Upper lobe of right lung (tissue), 1 donor: ENCODE measurements around the gene MAPKAPK2. TPM values are rescaled to one million over a fixed set of nuclear protein-coding genes. Genes with fewer than 3 reads are reported as not detected.

Experiments
- ATAC-seq: fragments of 200-7000 bp; cut with Tn5 transposase; one replicate; pipeline ENCODE4 v1.9.1; 2020; ENCODE audit warnings: mild to moderate bottlenecking, moderate library complexity
- DNase-seq: peaks from one replicate; pipeline ENCODE4 v3.0.0-alpha.2; 2020
- H3K27ac ChIP-seq: fragments of 200-600 bp; one replicate; pipeline ENCODE4 v1.8.0; 2022
- H3K27me3 ChIP-seq: fragments of 200-600 bp; one replicate; pipeline ENCODE4 v1.8.0; 2022; ENCODE audit warnings: mild to moderate bottlenecking
- H3K36me3 ChIP-seq: fragments of 200-600 bp; one replicate; pipeline ENCODE4 v1.8.0; 2022
- H3K4me1 ChIP-seq: fragments of 200-600 bp; one replicate; pipeline ENCODE4 v1.8.0; 2022
- H3K4me3 ChIP-seq: fragments of 200-600 bp; one replicate; pipeline ENCODE4 v1.8.0; 2022; ENCODE audit warnings: mild to moderate bottlenecking
- H3K9me3 ChIP-seq: fragments of 200-600 bp; one replicate; pipeline ENCODE4 v1.8.0; 2022
- CTCF ChIP-seq: fragments of 200-600 bp; IDR thresholded peaks from one replicate; pipeline ENCODE4 v1.8.0; 2022; ENCODE audit warnings: antibody characterized with exemption
- intact Hi-C: fragments of 100-400 bp; cut with DNase I; formaldehyde crosslinking; loops from one replicate; pipeline ENCODE4 v1.11.0; 2022
- total RNA-seq: library from RNA; stranded (reverse); fragmentation: NEBNext Ultra II Directional; extraction: Animal tissue kit (Norgen Biotek cat#: 25700); gene quantifications from one replicate; pipeline ENCODE4 v1.2.1, GENCODE V29; 2021
- donor health status: DM: no; HTN: yes; CAD: no; lungs with severe emphysema.

Gene MAPKAPK2
- total RNA-seq, 1 donor from 2014 or later, result 92.3 TPM

- intact Hi-C loops, result no loop called here
- Histone ChIP-seq H3K27ac (no peak overlapping the region), H3K36me3 (no peaks in the 10 kb centered on the region), H3K27me3 (no peaks in the 10 kb centered on the region), H3K4me1 (peaks cover 76% of the 10 kb centered on the region), H3K9me3 (no peaks in the 10 kb centered on the region), H3K4me3 (no peak overlapping the region)
- TF ChIP-seq CTCF, result no peak
- DNase-seq, result no peak
- no peak for ATAC-seq
Measured at GRCh38 chr1:206709772-206710459, 25.2 kb downstream of the MAPKAPK2 start.

DNA sequence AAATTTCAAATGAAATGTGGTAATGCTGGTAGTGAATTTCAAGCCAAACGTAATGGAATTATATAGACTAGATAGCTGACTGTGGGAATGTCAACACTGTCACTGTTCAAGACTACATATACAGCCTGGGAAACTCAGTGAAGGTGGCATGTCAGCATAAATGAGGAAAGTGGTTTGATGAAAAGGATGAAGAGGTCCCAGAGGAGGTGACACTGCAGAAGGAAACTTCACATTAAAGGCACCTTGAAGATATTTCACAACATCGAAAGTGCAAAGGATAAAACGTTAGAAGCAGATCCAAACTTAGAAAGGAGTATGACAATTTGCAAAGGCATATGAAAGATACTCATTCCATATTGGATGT is 25.7 kb downstream of the MAPKAPK2 start:
- no peak overlapping the region for H3K27ac ChIP-seq
- no peaks in the 10 kb centered on the region for H3K27me3 ChIP-seq
- intact Hi-C loops, result no loop called here
- peaks cover 76% of the 10 kb centered on the region for H3K4me1 ChIP-seq
- H3K9me3 ChIP-seq, result no peaks in the 10 kb centered on the region
- no peaks in the 10 kb centered on the region for H3K36me3 ChIP-seq
- H3K4me3 ChIP-seq, result no peak overlapping the region
- TF ChIP-seq CTCF, result no peak
- no peak for ATAC-seq
- no peak for DNase-seq

DNA sequence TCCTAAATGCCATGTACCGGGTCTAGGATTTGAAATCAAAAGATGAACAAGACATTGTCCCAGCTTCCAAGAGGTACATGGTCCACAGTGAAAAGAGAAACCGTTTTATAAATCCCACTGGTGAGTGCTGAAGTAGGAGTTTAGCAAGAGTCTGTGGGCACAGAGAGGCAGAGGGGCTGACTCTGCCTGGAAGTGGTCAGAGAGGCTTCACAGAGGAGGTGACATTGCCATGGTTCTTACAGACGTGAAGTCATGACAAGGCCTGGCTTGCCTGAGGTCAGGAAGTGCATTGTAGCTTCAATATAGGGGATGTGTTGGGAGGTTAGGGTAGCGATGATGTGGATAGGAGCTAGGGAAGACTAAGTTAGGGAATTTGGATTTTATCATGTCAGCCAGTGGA is 28.4 kb downstream of the MAPKAPK2 start:
- DNase-seq (peak; percentile 15), ATAC-seq (peak; percentile 26)
- no peaks in the 10 kb centered on the region for H3K9me3 ChIP-seq
- peaks cover 72% of the 10 kb centered on the region for H3K4me1 ChIP-seq
- no peak overlapping the region for H3K27ac ChIP-seq
- H3K4me3 ChIP-seq, result no peak overlapping the region
- no peaks in the 10 kb centered on the region for H3K36me3 ChIP-seq
- intact Hi-C loops, result no loop called here
- no peaks in the 10 kb centered on the region for H3K27me3 ChIP-seq
- no peak for TF ChIP-seq CTCF

- DNase-seq, result no peak
- Histone ChIP-seq H3K9me3 (no peaks in the 10 kb centered on the region), H3K27ac (no peak overlapping the region), H3K4me1 (peaks cover 64% of the 10 kb centered on the region), H3K36me3 (no peaks in the 10 kb centered on the region), H3K4me3 (no peak overlapping the region), H3K27me3 (no peaks in the 10 kb centered on the region)
- ATAC-seq, result no peak
- TF ChIP-seq CTCF, result no peak
- intact Hi-C loops, result no loop called here
Measured at GRCh38 chr1:206713910-206714312, 29.2 kb downstream of the MAPKAPK2 start.

- DNase-seq (peak; percentile 28), ATAC-seq (peak; percentile 71)
- no peak for TF ChIP-seq CTCF
- Histone ChIP-seq H3K9me3 (no peaks in the 10 kb centered on the region), H3K4me3 (no peak overlapping the region), H3K27ac (no peak overlapping the region), H3K4me1 (peaks cover 58% of the 10 kb centered on the region), H3K27me3 (no peaks in the 10 kb centered on the region), H3K36me3 (no peaks in the 10 kb centered on the region)
- intact Hi-C loops, result no loop called here
Measured at GRCh38 chr1:206714331-206715058, 29.8 kb downstream of the MAPKAPK2 start.
